ENCODE results near the gene ARHGAP22. TPM values are rescaled to one million over a fixed set of nuclear protein-coding genes. Genes with fewer than 3 reads are reported as not detected.

ARHGAP22 gene
- total RNA-seq, 4 donors from 2014 or later: 2.2 to 9.1 (median 4.8) TPM

- no peak for DNase-seq (ENCODE audit: extremely low spot score)
- no peak overlapping the region for H3K27ac ChIP-seq (replicated peaks in 1 of 4)
- H3K4me1 ChIP-seq: peaks cover 0 to 4% (median 2%) of the 10 kb centered on the region in 4 donors
- no peaks in the 10 kb centered on the region for H3K36me3 ChIP-seq
- intact Hi-C loops (cut with DNase I): no loop called here
- TF ChIP-seq POLR2AphosphoS5 (IDR thresholded peaks at IDR 0.05) (no peak), CTCF (IDR thresholded peaks at IDR 0.05) (no peak), EP300 (IDR thresholded peaks at IDR 0.05) (no peak), POLR2A (IDR thresholded peaks at IDR 0.05; ENCODE audit: low read depth) (no peak)
- no peaks in the 10 kb centered on the region for H3K27me3 ChIP-seq
- H3K4me3 ChIP-seq: no peak overlapping the region
- no peaks in the 10 kb centered on the region for H3K9me3 ChIP-seq
- 100% methylated on average over 1 of the region's 4 CpGs for whole genome bisulfite sequencing
Observed at GRCh38 chr10:48575901-48576300, 29.0 kb downstream of the ARHGAP22 start.

- WGBS: 77% methylated on average over 6 of the region's 6 CpGs
- H3K4me1 ChIP-seq: peaks cover 0 to 4% (median 2%) of the 10 kb centered on the region in 4 donors
- H3K27me3 ChIP-seq: no peaks in the 10 kb centered on the region
- H3K36me3 ChIP-seq: no peaks in the 10 kb centered on the region
- no peaks in the 10 kb centered on the region for H3K9me3 ChIP-seq
- no peak overlapping the region for H3K4me3 ChIP-seq
- no peak overlapping the region for H3K27ac ChIP-seq (replicated peaks in 1 of 4)
- no peak for DNase-seq (ENCODE audit: extremely low spot score)
- TF ChIP-seq EP300 (IDR thresholded peaks at IDR 0.05) (no peak), CTCF (IDR thresholded peaks at IDR 0.05) (no peak), POLR2A (IDR thresholded peaks at IDR 0.05; ENCODE audit: low read depth) (no peak), POLR2AphosphoS5 (IDR thresholded peaks at IDR 0.05) (no peak)
- intact Hi-C loops (cut with DNase I): no loop called here
Observed at GRCh38 chr10:48574817-48575380, 30.0 kb downstream of the ARHGAP22 start.

GRCh38 chr10:48574322-48574796 lies 30.5 kb downstream of the ARHGAP22 start:
- H3K36me3 ChIP-seq: no peaks in the 10 kb centered on the region
- no peaks in the 10 kb centered on the region for H3K27me3 ChIP-seq
- H3K4me3 ChIP-seq: no peak overlapping the region
- H3K9me3 ChIP-seq: no peaks in the 10 kb centered on the region
- no peak for DNase-seq (ENCODE audit: extremely low spot score)
- no peak overlapping the region for H3K27ac ChIP-seq (replicated peaks in 1 of 4)
- intact Hi-C loops (cut with DNase I): no loop called here
- H3K4me1 ChIP-seq: peaks cover 0 to under 1% (median under 1%) of the 10 kb centered on the region in 4 donors
- 89% methylated on average over 5 of the region's 5 CpGs for WGBS
- TF ChIP-seq EP300 (IDR thresholded peaks at IDR 0.05) (no peak), POLR2A (IDR thresholded peaks at IDR 0.05; ENCODE audit: low read depth) (no peak), CTCF (IDR thresholded peaks at IDR 0.05) (no peak), POLR2AphosphoS5 (IDR thresholded peaks at IDR 0.05) (no peak)

GRCh38 chr10:48573045-48573444 lies 31.8 kb downstream of the ARHGAP22 start:
- H3K9me3 ChIP-seq: no peaks in the 10 kb centered on the region
- H3K4me3 ChIP-seq: no peak overlapping the region
- no peak overlapping the region for H3K27ac ChIP-seq (replicated peaks in 1 of 4)
- no peak for DNase-seq (ENCODE audit: extremely low spot score)
- H3K27me3 ChIP-seq: no peaks in the 10 kb centered on the region
- no peak for TF ChIP-seq EP300 (IDR thresholded peaks at IDR 0.05)
- TF ChIP-seq POLR2A (IDR thresholded peaks at IDR 0.05; ENCODE audit: low read depth): no peak
- TF ChIP-seq POLR2AphosphoS5 (IDR thresholded peaks at IDR 0.05): no peak
- no peak for TF ChIP-seq CTCF (IDR thresholded peaks at IDR 0.05)
- WGBS: 98% methylated on average over 5 of the region's 5 CpGs
- intact Hi-C loops (cut with DNase I): no loop called here
- no peaks in the 10 kb centered on the region for H3K4me1 ChIP-seq
- H3K36me3 ChIP-seq: no peaks in the 10 kb centered on the region

- Histone ChIP-seq H3K27ac (replicated peaks in 1 of 4) (no peak overlapping the region), H3K27me3 (no peaks in the 10 kb centered on the region), H3K9me3 (no peaks in the 10 kb centered on the region), H3K4me3 (no peak overlapping the region), H3K4me1 (no peaks in the 10 kb centered on the region), H3K36me3 (no peaks in the 10 kb centered on the region)
- TF ChIP-seq POLR2AphosphoS5 (IDR thresholded peaks at IDR 0.05) (no peak), EP300 (IDR thresholded peaks at IDR 0.05) (no peak), CTCF (IDR thresholded peaks at IDR 0.05) (no peak)
- intact Hi-C loops (cut with DNase I): no loop called here
- 96% methylated on average over 2 of the region's 2 CpGs for WGBS
- no peak for DNase-seq (ENCODE audit: extremely low spot score)
Observed at GRCh38 chr10:48572414-48572813, 32.5 kb downstream of the ARHGAP22 start.
